MM.1S (cell line): ENCODE data around the gene TANC2.
A peak's percentile ranks its signal among the peaks of the same experiment; 100 is the strongest.

Source experiments
- DNase-seq: peaks from one replicate; pipeline ENCODE4 v3.0.0-alpha.2; 2015
- H2AFZ ChIP-seq: fragments of 300-600 bp; sonication (generic); 2 replicates; pipeline ENCODE4 v1.6.0; 2016; ENCODE audit warnings: antibody characterized with exemption, low read length
- H3F3A ChIP-seq: fragments of 300-600 bp; sonication (generic); 2 replicates; pipeline ENCODE4 v1.6.1; 2016; ENCODE audit warnings: mild to moderate bottlenecking, antibody characterized with exemption, low read length, moderate library complexity, mixed read lengths; ENCODE audit not compliant: insufficient read depth
- H3K27ac ChIP-seq: fragments of 300-600 bp; sonication (generic); 2 replicates; pipeline ENCODE4 v1.5.1; 2016; ENCODE audit warnings: mild to moderate bottlenecking, low read length
- H3K27me3 ChIP-seq: fragments of 300-600 bp; sonication (generic); replicated peaks from 2 replicates; pipeline ENCODE4 v1.6.0; 2016; ENCODE audit warnings: low read length; ENCODE audit not compliant: insufficient read depth
- H3K36me3 ChIP-seq: fragments of 300-600 bp; sonication (generic); replicated peaks from 2 replicates; pipeline ENCODE4 v1.6.1; 2016; ENCODE audit warnings: mild to moderate bottlenecking, low read length, mixed read lengths; ENCODE audit not compliant: insufficient read depth
- H3K4me1 ChIP-seq: fragments of 300-600 bp; sonication (generic); 2 replicates; pipeline ENCODE4 v1.6.1; 2016; ENCODE audit warnings: low read length, mixed read lengths
- H3K4me2 ChIP-seq: fragments of 300-600 bp; sonication (generic); 2 replicates; pipeline ENCODE4 v1.6.0; 2016; ENCODE audit warnings: low read depth, low read length
- H3K4me3 ChIP-seq: fragments of 300-600 bp; sonication (generic); 2 replicates; pipeline ENCODE4 v1.5.1; 2016; ENCODE audit warnings: low read length, mixed read lengths
- H3K79me2 ChIP-seq: fragments of 300-600 bp; sonication (generic); 2 replicates; pipeline ENCODE4 v1.6.1; 2016; ENCODE audit warnings: mixed run types, low read length, mixed read lengths
- H3K9ac ChIP-seq: fragments of 300-600 bp; sonication (generic); 2 replicates; pipeline ENCODE4 v1.6.1; 2016; ENCODE audit warnings: low read length, mixed read lengths
- H3K9me2 ChIP-seq: fragments of 300-600 bp; sonication (generic); replicated peaks from 2 replicates; pipeline ENCODE4 v1.6.1; 2016; ENCODE audit warnings: mild to moderate bottlenecking, low read length, mixed read lengths; ENCODE audit not compliant: insufficient read depth
- H3K9me3 ChIP-seq: fragments of 300-600 bp; sonication (generic); replicated peaks from 2 replicates; pipeline ENCODE4 v1.6.1; 2016; ENCODE audit warnings: mild to moderate bottlenecking, low read length, mixed read lengths; ENCODE audit not compliant: insufficient read depth
- H4K20me1 ChIP-seq: fragments of 300-600 bp; sonication (generic); 2 replicates; pipeline ENCODE4 v1.6.1; 2016; ENCODE audit warnings: mild to moderate bottlenecking, low read length, moderate library complexity, mixed read lengths; ENCODE audit not compliant: insufficient read depth
- CTCF ChIP-seq: fragments of 300-600 bp; sonication (generic); IDR thresholded peaks from 2 replicates; pipeline ENCODE4 v1.5.1; 2016; ENCODE audit warnings: antibody characterized with exemption, low read length, mixed read lengths
- EZH2 ChIP-seq: fragments of 300-600 bp; sonication (generic); optimal IDR thresholded peaks from 2 replicates; pipeline ENCODE3; 2017; ENCODE audit warnings: low read depth, mild to moderate bottlenecking, antibody characterized with exemption, low read length, mixed read lengths
- EZH2phosphoT487 ChIP-seq: fragments of 300-600 bp; sonication (generic); IDR thresholded peaks from 2 replicates; pipeline ENCODE4 v1.6.1; 2018; ENCODE audit warnings: antibody characterized with exemption, low read length

Gene TANC2

GRCh38 chr17:62995377-62995885 lies 29.4 kb downstream of the TANC2 start:
- no peak overlapping the region for H3K4me3 ChIP-seq
- no peak overlapping the region for H2AFZ ChIP-seq
- H3K27ac ChIP-seq: no peak overlapping the region
- H3K4me1 ChIP-seq: no peaks in the 10 kb centered on the region
- DNase-seq: peak; percentile 61
- no peaks in the 10 kb centered on the region for H3F3A ChIP-seq
- H3K36me3 ChIP-seq: no peaks in the 10 kb centered on the region
- H3K9me2 ChIP-seq: no peaks in the 10 kb centered on the region
- no peaks in the 10 kb centered on the region for H3K9me3 ChIP-seq
- no peak overlapping the region for H3K9ac ChIP-seq
- no peaks in the 10 kb centered on the region for H3K27me3 ChIP-seq
- H3K4me2 ChIP-seq: no peak overlapping the region
- no peaks in the 10 kb centered on the region for H4K20me1 ChIP-seq
- H3K79me2 ChIP-seq: no peaks in the 10 kb centered on the region
- no peak for TF ChIP-seq EZH2phosphoT487
- TF ChIP-seq CTCF: peak; percentile 71
- no peak for TF ChIP-seq EZH2

- no peak overlapping the region for H3K4me2 ChIP-seq
- H3K27ac ChIP-seq: no peak overlapping the region
- no peaks in the 10 kb centered on the region for H3F3A ChIP-seq
- TF ChIP-seq EZH2: no peak
- no peak for TF ChIP-seq CTCF
- no peak for TF ChIP-seq EZH2phosphoT487
- H3K9me3 ChIP-seq: no peaks in the 10 kb centered on the region
- H3K4me1 ChIP-seq: no peaks in the 10 kb centered on the region
- no peaks in the 10 kb centered on the region for H4K20me1 ChIP-seq
- DNase-seq: no peak
- no peaks in the 10 kb centered on the region for H3K79me2 ChIP-seq
- no peak overlapping the region for H3K9ac ChIP-seq
- H3K27me3 ChIP-seq: no peaks in the 10 kb centered on the region
- H3K36me3 ChIP-seq: no peaks in the 10 kb centered on the region
- no peak overlapping the region for H2AFZ ChIP-seq
- no peak overlapping the region for H3K4me3 ChIP-seq
- H3K9me2 ChIP-seq: no peaks in the 10 kb centered on the region
Observed at GRCh38 chr17:62996221-62996620, 30.2 kb downstream of the TANC2 start.

GRCh38 chr17:62998166-62998565 lies 32.1 kb downstream of the TANC2 start:
- Histone ChIP-seq H3F3A (no peaks in the 10 kb centered on the region), H3K36me3 (no peaks in the 10 kb centered on the region), H3K9me3 (no peaks in the 10 kb centered on the region), H3K4me3 (no peak overlapping the region), H3K4me1 (no peaks in the 10 kb centered on the region), H3K9me2 (no peaks in the 10 kb centered on the region), H3K4me2 (no peak overlapping the region), H3K27ac (no peak overlapping the region), H3K9ac (no peak overlapping the region), H4K20me1 (no peaks in the 10 kb centered on the region), H3K79me2 (no peaks in the 10 kb centered on the region), H3K27me3 (no peaks in the 10 kb centered on the region), H2AFZ (no peak overlapping the region)
- no peak for DNase-seq
- TF ChIP-seq EZH2phosphoT487: no peak
- no peak for TF ChIP-seq CTCF
- no peak for TF ChIP-seq EZH2
